ENCODE data around the gene ARSD. TPM values are rescaled to one million over a fixed set of nuclear protein-coding genes. Genes with fewer than 3 reads are reported as not detected.
"Not testable (repeated sequence)": the region's sequence is repeated elsewhere in the genome, so short reads cannot be mapped to it uniquely, and the experiment has no call there.

ARSD gene, protein sequence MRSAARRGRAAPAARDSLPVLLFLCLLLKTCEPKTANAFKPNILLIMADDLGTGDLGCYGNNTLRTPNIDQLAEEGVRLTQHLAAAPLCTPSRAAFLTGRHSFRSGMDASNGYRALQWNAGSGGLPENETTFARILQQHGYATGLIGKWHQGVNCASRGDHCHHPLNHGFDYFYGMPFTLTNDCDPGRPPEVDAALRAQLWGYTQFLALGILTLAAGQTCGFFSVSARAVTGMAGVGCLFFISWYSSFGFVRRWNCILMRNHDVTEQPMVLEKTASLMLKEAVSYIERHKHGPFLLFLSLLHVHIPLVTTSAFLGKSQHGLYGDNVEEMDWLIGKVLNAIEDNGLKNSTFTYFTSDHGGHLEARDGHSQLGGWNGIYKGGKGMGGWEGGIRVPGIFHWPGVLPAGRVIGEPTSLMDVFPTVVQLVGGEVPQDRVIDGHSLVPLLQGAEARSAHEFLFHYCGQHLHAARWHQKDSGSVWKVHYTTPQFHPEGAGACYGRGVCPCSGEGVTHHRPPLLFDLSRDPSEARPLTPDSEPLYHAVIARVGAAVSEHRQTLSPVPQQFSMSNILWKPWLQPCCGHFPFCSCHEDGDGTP
- total RNA-seq (2014; rRNA removed; shearing (Covaris generic)) = 1.0 and 5.1 TPM in 2 replicates
- 4.6 and 6.6 TPM in 2 replicates for polyA plus RNA-seq (2015; cell fraction: cytosol; rRNA removed)
- 5.1 and 5.9 TPM in 2 replicates for polyA plus RNA-seq (2015; cell fraction: nucleus; rRNA removed)

DNA sequence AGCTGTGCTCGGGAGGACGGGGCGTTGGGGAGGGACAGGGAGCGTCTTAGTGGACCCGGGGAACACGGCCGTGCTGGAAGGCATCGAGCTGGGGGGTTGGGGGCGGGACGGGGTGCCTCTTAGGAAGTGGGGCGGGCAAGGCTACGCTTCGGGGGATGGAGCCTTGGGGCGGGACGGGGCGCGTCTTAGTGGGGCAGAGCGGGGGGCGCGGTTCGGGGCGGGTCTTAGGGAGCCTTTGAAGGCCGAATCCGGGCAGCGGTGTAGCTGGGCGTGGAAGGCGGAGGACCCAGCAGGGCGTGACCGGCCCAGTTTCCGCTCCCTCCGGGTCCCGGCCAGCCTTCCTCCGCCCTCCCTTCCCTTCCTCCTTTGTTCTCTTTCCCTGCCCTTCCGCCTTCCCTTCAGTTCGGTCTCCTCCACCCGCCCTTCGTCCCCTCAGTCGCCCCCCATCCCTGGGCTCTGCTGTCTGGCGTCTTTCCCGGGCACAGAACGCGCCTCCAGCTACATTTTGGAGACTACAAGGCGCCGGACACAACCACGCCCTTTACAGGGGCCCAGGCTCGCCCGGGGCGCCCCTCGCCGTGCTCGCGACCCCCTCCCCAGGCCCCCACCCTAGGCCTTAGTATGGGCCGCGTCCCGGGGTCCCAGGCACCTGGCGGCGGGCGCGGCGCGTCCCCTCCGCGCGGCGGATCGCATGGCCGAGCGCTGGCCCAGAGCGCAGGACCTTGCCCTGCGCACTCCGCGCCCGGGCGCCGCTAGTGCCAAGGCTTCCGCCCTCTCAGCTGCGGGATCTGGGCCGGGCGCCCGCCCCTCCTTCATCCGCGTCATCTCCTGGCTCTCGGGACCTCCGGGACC lies at the start of gene ARSD:
ARSD (minus strand) TSS at position 757 of the 852 bp plus-strand sequence; CDS start at position 693, 64 bp downstream.
- peak; percentile 47 for DNase-seq (ENCODE audit: low read depth)

GRCh38 chrX:2978639-2979038 lies 49.5 kb upstream of the ARSD start:
- not testable (repeated sequence) for DNase-seq (ENCODE audit: low read depth)

- DNase-seq (ENCODE audit: low read depth) = no peak
Observed at GRCh38 chrX:2974961-2975360, 45.8 kb upstream of the ARSD start.

DNA sequence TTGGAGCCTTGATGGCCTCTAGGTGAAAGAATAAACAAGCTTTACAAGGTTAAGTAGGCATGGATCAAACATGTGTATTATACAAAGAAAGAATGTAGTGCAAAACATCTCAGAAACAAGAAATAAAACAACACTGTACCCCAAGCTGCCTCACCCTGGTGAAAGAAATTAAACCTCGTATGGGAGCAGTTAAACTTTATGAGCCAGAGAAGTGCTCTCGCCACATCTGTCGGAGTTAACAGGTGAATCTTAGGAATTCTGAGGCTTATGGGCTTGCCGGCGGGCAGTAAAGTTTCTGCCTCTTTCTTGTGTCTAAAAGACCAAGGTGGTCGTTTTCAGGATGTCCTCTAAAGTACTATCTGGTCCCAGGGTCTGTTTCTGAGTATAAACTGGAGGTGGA lies 43.3 kb upstream of the ARSD start:
- no peak for DNase-seq (ENCODE audit: low read depth)

- no peak for DNase-seq (ENCODE audit: low read depth)
Observed at GRCh38 chrX:2969021-2969420, 39.9 kb upstream of the ARSD start.

GRCh38 chrX:2967998-2968909 lies 39.1 kb upstream of the ARSD start:
- DNase-seq (ENCODE audit: low read depth) = peak; percentile 4

DNA sequence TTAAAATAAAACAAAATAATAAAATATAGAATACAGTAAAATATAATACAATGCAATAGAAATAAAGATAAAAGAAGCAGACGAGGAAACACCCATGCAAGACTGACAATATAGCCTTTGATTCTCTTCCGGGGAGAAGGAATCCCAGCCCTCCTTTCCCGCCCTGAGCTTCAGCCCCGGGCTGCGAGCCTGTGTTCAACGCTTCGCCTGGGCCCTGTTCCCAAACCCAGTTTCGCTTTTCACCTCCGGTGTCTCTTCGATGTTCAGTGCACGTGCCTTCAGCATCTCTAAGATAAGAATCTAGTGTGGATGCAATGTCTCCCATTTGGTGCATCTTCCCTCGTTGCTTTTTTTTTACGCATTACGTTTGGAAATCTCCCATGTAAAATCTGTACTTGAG lies 38.4 kb upstream of the ARSD start:
- DNase-seq (ENCODE audit: low read depth) = no peak

DNA sequence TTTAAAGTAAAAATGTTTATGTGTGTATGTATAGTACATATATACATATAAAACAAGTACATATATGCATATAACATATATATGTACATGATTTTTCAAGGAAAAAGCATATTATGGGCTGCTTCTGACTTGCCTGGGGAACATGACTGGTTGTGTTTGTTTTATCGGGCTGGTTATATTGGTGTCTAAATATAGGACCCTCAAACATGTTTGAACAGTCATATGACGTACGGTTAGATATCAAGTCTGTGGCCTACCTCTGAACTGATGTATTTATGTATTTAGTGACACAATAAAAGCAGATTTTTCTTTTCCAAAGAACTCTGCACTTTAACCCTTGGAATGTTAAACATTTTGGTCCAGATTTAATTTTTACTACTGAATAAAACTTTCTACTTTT lies 37.9 kb upstream of the ARSD start:
- no peak for DNase-seq (ENCODE audit: low read depth)

DNA sequence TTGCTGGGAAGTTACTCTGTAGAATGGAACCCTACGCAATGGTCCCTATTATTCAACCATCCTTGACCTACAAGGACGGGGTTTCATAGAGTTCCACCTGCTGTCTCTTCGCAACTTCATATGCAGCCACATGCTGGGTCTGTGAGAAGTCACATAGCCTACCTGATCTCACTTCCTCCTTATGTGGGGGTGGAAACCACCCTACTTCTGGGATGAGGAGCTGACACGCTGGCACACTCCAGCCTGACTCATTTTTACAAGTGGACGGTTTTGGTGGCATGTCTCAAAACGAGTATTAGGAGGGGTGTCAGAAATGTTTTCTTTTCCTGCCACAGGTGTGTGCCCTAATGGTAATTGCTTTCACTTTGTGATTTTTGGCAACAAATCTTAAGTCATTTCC lies 36.8 kb upstream of the ARSD start:
- DNase-seq (ENCODE audit: low read depth) = no peak

- DNase-seq (ENCODE audit: low read depth) = peak; percentile 35
Observed at GRCh38 chrX:2963992-2964794, 35.1 kb upstream of the ARSD start.

GRCh38 chrX:2963449-2963848 lies 34.3 kb upstream of the ARSD start:
- DNase-seq (ENCODE audit: low read depth) = not testable (repeated sequence)

DNA sequence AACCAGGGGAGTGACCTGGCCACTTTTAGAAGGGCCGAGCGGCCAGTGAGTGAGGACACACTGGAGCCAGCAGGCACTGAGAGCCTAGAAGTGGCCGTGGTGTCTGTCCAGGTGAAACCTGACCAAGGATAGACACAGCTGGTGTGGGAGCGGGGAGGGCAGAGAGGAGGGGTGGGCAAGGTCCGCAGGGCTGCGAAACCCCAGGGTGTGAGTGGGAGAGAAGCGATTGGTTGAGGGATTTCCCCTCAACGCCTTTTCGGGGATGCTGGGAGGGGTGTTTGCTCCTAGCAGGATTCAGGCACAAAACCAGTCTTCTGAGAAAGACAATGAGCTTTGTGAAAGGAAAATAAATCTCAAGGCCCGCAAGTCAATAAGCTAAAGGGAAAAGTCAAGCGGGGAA lies 33.2 kb upstream of the ARSD start:
- DNase-seq (ENCODE audit: low read depth) = no peak

- DNase-seq (ENCODE audit: low read depth) = no peak
Observed at GRCh38 chrX:2960861-2961515, 31.8 kb upstream of the ARSD start.

GRCh38 chrX:2958199-2958598 lies 29.1 kb upstream of the ARSD start:
- DNase-seq (ENCODE audit: low read depth) = no peak

GRCh38 chrX:2955838-2956237 lies 26.7 kb upstream of the ARSD start:
- DNase-seq (ENCODE audit: low read depth) = no peak

DNA sequence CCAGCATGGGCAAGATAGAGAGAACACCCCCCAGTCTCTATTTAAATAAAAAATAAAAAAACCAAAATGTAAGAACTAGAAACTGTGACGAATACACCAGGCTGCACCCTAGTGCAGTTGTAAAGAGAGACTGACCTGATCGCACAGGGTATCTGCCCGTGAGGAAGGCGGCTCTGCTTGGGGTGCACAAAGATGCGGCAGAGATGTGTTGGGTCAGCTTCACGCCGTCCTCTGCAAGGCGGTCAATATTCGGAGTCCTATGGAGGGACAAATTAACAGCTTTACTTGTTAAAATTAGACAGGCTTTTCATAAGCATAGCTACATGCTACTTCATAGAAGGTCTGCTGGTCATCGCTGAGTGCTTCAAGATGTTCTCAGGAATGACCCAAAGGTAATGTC lies 26.1 kb upstream of the ARSD start:
- no peak for DNase-seq (ENCODE audit: low read depth)

DNA sequence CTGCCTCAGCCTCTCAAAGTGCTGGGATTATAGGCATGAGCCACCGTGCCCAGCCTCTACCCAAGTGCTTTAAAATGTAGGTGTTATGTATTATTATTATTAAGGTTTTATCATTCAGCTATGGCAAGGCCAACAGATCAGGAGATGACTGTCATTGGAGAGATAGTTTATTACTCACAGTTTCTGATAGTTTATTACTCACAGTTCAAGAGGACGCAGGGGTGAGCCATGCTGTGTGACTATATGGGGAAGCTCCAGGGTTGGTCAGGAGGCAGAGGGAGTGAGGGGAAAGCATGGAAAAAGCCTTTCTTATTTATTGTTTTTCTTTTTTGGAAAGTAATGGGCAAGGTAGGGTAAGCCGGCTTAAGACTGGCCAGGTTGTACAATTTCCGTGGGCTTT lies 25.4 kb upstream of the ARSD start:
- no peak for DNase-seq (ENCODE audit: low read depth)

DNA sequence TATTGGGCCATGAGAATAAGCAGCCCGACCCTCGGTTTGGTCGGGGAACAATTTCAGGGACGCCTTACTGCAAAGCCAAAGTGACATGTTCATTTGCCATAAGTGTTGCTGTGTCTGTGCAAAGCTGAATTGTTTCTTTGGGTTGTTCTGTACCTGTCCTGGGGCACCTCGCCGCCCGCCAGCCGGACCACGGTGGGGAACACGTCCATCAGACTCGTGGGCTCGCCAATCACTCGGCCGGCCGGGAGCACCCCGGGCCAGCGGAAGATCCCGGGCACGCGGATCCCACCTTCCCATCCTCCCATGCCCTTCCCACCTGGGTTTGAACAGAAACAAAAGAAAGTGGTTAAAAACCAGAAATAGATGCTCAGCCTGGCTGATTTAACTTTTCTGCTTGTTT lies 8.8 kb upstream of the ARSD start:
- not testable (repeated sequence) for DNase-seq (ENCODE audit: low read depth)

Data from HT1080 (cell line).